Measurements from ENCODE around the gene RNASE13. TPM values are rescaled to one million over a fixed set of nuclear protein-coding genes. Genes with fewer than 3 reads are reported as not detected.

RNASE13 gene
- not detected for total RNA-seq

GRCh38 chr14:21034707-21035106 is at the start of gene RNASE13:
TSS of gene RNASE13 (minus strand) at chr14:21034807. CDS start at chr14:21034288, 519 bp downstream.
- H3K36me3 Mint-ChIP-seq, result no peaks in the 10 kb centered on the region
- DNase-seq (ENCODE audit: low spot score in 2 of 2), result no peak
- H3K9me3 Mint-ChIP-seq, result no peaks in the 10 kb centered on the region
- no peak within 1 kb of the TSS for H3K27ac Mint-ChIP-seq
- no peak for ATAC-seq

DNA sequence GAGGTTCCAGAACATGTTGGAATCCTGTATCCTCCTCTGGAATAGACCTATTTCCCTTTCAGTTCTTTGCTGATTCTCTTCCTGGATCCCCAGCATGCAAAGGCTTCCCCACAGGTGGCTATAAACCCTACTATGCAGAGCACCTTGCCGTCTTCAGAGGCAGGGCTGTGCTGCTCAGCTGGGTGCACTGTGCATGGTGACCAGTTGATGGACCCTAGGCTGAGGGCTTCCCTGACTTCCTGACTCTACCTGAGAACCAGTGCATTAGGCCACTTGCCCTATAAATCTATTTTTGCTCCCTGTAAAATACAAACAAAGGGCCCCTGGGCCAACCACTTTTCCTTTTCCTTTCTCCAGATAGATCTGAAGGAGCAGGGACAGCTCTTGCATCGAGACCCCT is 49.8 kb upstream of the RNASE13 start:
- DNase-seq (ENCODE audit: low spot score in 2 of 2) (no peak), ATAC-seq (no peak)
- peak overlapping the region in 1 of 2 donors; percentile 0 for H3K27ac Mint-ChIP-seq
- no peaks in the 10 kb centered on the region for H3K36me3 Mint-ChIP-seq
- no peaks in the 10 kb centered on the region for H3K9me3 Mint-ChIP-seq

GRCh38 chr14:21083565-21084325 is 49.1 kb upstream of the RNASE13 start:
- ATAC-seq (no peak), DNase-seq (ENCODE audit: low spot score in 2 of 2) (no peak)
- no peaks in the 10 kb centered on the region for H3K9me3 Mint-ChIP-seq
- no peaks in the 10 kb centered on the region for H3K36me3 Mint-ChIP-seq
- peak overlapping the region in 1 of 2 donors; percentile 0 for H3K27ac Mint-ChIP-seq

GRCh38 chr14:21081521-21082142 is 47.0 kb upstream of the RNASE13 start:
- Mint-ChIP-seq H3K27ac (no peak overlapping the region), H3K36me3 (no peaks in the 10 kb centered on the region), H3K9me3 (no peaks in the 10 kb centered on the region)
- ATAC-seq, result no peak
- no peak for DNase-seq (ENCODE audit: low spot score in 2 of 2)

DNA sequence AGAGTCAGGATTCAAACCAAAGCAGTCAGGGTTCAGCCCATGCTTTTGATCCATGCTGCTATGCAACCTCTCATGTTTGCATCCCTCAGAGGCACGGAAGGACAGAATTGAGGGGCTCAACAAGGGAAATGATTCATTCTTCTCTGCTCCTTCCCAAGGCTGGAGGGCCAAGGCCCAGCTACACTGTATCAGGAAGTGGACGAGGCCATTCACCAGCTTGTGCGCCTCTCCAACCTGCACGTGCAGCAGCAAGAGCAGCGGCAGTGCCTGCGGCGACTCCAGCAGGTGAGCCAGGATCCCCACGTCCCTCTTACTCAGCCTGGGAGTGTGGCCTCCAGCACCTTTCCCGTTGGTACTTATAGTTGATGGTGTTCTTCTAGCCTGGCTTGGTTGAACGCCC is 44.1 kb upstream of the RNASE13 start:
- Mint-ChIP-seq H3K36me3 (no peaks in the 10 kb centered on the region), H3K27ac (no peak overlapping the region)

DNA sequence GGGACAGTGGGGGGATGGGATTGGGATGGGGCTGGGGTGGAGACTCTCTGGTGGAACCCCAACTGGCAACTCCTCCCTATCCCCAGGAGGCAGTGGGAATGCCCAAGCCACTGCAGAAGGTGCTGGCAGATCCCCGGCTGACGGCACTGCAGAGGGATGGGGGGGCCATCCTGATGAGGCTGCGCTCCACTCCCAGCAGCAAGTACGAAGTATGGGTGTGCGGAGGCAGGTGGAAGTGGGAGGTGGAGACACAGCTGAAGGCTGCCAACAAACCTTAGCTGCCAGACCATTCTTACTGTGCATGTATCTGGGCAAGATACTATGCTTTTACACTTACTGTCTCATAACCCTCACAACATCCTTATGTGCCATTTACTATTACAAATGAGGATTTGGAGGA is 43.7 kb upstream of the RNASE13 start:
- no peak overlapping the region for H3K27ac Mint-ChIP-seq
- ATAC-seq, result no peak
- no peaks in the 10 kb centered on the region for H3K36me3 Mint-ChIP-seq
- DNase-seq (ENCODE audit: low spot score in 2 of 2), result no peak
- H3K9me3 Mint-ChIP-seq, result no peaks in the 10 kb centered on the region

More for the DNA sequence above, 44.1 kb upstream of the RNASE13 start:
- ATAC-seq (no peak), DNase-seq (ENCODE audit: low spot score in 2 of 2) (no peak)
- no peaks in the 10 kb centered on the region for H3K9me3 Mint-ChIP-seq

- no peaks in the 10 kb centered on the region for H3K9me3 Mint-ChIP-seq
- H3K36me3 Mint-ChIP-seq, result no peaks in the 10 kb centered on the region
- no peak for ATAC-seq
- DNase-seq (ENCODE audit: low spot score in 2 of 2), result no peak
- no peak overlapping the region for H3K27ac Mint-ChIP-seq
Observed at GRCh38 chr14:21077672-21078071, 43.1 kb upstream of the RNASE13 start.

- Mint-ChIP-seq H3K9me3 (no peaks in the 10 kb centered on the region), H3K36me3 (no peaks in the 10 kb centered on the region), H3K27ac (no peak overlapping the region)
- ATAC-seq, result no peak
- DNase-seq (ENCODE audit: low spot score in 2 of 2), result no peak
Observed at GRCh38 chr14:21075719-21076437, 41.3 kb upstream of the RNASE13 start.

DNA sequence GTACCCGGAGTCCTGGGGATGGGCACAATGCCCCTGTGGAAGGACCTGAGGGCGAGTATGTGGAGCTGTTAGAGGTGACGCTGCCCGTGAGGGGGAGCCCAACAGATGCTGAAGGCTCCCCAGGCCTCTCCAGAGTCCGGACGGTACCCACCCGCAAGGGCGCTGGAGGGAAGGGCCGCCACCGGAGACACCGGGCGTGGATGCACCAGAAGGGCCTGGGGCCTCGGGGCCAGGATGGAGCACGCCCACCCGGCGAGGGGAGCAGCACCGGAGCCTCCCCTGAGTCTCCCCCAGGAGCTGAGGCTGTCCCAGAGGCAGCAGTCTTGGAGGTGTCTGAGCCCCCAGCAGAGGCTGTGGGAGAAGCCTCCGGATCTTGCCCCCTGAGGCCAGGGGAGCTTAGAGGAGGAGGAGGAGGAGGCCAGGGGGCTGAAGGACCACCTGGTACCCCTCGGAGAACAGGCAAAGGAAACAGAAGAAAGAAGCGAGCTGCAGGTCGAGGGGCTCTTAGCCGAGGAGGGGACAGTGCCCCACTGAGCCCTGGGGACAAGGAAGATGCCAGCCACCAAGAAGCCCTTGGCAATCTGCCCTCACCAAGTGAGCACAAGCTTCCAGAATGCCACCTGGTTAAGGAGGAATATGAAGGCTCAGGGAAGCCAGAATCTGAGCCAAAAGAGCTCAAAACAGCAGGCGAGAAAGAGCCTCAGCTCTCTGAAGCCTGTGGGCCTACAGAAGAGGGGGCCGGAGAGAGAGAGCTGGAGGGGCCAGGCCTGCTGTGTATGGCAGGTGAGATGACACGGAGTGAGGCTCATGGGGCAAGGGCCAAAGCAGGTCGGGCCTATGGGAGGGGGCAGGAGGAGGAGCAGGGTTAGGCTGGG is 40.0 kb upstream of the RNASE13 start:
- no peak for DNase-seq (ENCODE audit: low spot score in 2 of 2)
- no peaks in the 10 kb centered on the region for H3K9me3 Mint-ChIP-seq
- ATAC-seq, result no peak
- H3K36me3 Mint-ChIP-seq, result no peaks in the 10 kb centered on the region
- no peak overlapping the region for H3K27ac Mint-ChIP-seq

GRCh38 chr14:21073921-21074320 is 39.3 kb upstream of the RNASE13 start:
- H3K9me3 Mint-ChIP-seq, result no peaks in the 10 kb centered on the region
- H3K27ac Mint-ChIP-seq, result no peak overlapping the region
- DNase-seq (ENCODE audit: low spot score in 2 of 2), result no peak
- H3K36me3 Mint-ChIP-seq, result no peaks in the 10 kb centered on the region
- no peak for ATAC-seq

- Mint-ChIP-seq H3K27ac (no peak overlapping the region), H3K9me3 (no peaks in the 10 kb centered on the region), H3K36me3 (no peaks in the 10 kb centered on the region)
- ATAC-seq, result no peak
- DNase-seq (ENCODE audit: low spot score in 2 of 2), result no peak
Observed at GRCh38 chr14:21072781-21073339, 38.3 kb upstream of the RNASE13 start.

DNA sequence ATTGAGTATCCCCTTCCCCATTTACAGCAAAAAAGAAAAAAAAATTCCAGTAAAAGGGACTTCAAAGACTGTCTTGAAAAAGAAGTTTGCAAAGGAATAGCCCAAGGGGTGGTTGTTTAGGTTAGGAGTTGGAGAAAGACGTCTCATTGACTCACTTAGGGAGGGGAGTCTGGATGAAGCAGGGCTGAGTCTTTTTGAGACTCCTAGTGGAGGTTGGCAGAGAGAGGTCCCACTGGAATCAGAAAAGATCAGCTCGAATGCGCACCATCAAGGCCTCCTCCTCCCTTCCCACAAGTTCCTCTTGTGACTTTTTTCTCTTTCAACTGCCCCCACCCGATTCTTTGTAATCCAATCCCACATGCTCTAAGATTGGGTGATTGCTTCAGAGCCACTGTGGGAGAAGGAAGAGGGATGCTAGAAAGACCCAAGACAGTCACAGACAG is 37.4 kb upstream of the RNASE13 start:
- Mint-ChIP-seq H3K27ac (no peak overlapping the region), H3K36me3 (no peaks in the 10 kb centered on the region), H3K9me3 (no peaks in the 10 kb centered on the region)
- ATAC-seq, result no peak
- DNase-seq (ENCODE audit: low spot score in 2 of 2), result no peak

GRCh38 chr14:21071225-21072030 is 36.8 kb upstream of the RNASE13 start:
- DNase-seq (ENCODE audit: low spot score in 2 of 2), result peak in 1 of 2 donors; percentile 68
- no peaks in the 10 kb centered on the region for H3K9me3 Mint-ChIP-seq
- H3K27ac Mint-ChIP-seq, result no peak overlapping the region
- ATAC-seq, result peak; percentile 59 to 88
- H3K36me3 Mint-ChIP-seq, result no peaks in the 10 kb centered on the region

DNA sequence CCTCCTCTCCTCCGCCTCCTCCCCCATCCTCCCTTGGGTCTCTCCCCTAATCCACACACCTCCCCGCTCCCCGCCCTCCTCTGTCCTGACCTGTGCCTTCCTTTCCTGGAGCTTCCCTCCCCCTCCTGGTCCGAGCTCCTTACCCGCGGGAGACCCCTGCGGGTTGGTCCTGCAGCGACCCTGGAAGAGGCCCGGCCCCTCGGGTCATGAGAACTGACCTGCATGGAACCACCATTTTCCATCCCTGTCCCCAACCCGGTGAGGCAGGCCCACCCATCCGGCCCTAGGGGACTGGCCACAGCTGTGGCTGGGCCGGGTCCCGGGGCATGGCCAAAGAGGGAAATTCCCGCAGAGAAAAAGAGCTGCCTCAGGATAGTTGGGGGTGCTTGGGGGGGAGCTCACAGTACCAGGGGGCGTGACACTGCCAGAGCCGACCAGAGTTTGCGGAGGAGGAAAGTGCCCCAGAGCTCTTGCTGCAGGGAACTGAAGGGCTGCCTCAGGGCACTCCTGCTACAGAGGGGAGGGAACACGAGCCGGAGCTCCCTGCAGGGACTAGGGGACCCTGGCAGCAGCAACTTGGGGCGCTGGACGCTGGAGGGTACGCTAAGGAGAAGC is 36.1 kb upstream of the RNASE13 start:
- Mint-ChIP-seq H3K36me3 (no peaks in the 10 kb centered on the region), H3K27ac (peak overlapping the region in 1 of 2 donors; percentile 31), H3K9me3 (no peaks in the 10 kb centered on the region)
- DNase-seq (ENCODE audit: low spot score in 2 of 2) (no peak), ATAC-seq (peak; percentile 6 to 31)

GRCh38 chr14:21070083-21070609 is 35.5 kb upstream of the RNASE13 start, which contains the start of gene ARHGEF40:
TSS of gene ARHGEF40 (plus strand) at chr14:21070304. CDS start at chr14:21070397, 93 bp downstream.
- H3K9me3 Mint-ChIP-seq, result no peaks in the 10 kb centered on the region
- DNase-seq (ENCODE audit: low spot score in 2 of 2) (no peak), ATAC-seq (peak in 1 of 2 donors; percentile 12)
- no peaks in the 10 kb centered on the region for H3K36me3 Mint-ChIP-seq
- H3K27ac Mint-ChIP-seq, result peak within 1 kb of the TSS in 1 of 2 donors; percentile 31

Data from activated naive CD4-positive, alpha-beta T cell treated with anti-CD3 and anti-CD28 coated beads, Interleukin-2, amount 50 U/mL, for 72 hours (primary cell).